ENCODE measurements around the gene FAF1.
"Not testable (repeated sequence)": the region's sequence is repeated elsewhere in the genome, so short reads cannot be mapped to it uniquely, and the experiment has no call there.

Gene FAF1

GRCh38 chr1:50747394-50747793, 212.7 kb downstream of the FAF1 start:
- no peak for DNase-seq (ENCODE audit: low read depth)
- H3K4me3 ChIP-seq (ENCODE audit: low read depth, low read length) = no peak overlapping the region
- TF ChIP-seq MYC (IDR thresholded peaks at IDR 0.05; ENCODE audit: low read depth, low read length) (no peak), MAX (IDR thresholded peaks at IDR 0.05; ENCODE audit: low read depth, low read length) (no peak), POLR2A (IDR thresholded peaks at IDR 0.05; ENCODE audit: extremely low read depth, insufficient read length) (no peak)
- TF ChIP-seq, protein P1, sequence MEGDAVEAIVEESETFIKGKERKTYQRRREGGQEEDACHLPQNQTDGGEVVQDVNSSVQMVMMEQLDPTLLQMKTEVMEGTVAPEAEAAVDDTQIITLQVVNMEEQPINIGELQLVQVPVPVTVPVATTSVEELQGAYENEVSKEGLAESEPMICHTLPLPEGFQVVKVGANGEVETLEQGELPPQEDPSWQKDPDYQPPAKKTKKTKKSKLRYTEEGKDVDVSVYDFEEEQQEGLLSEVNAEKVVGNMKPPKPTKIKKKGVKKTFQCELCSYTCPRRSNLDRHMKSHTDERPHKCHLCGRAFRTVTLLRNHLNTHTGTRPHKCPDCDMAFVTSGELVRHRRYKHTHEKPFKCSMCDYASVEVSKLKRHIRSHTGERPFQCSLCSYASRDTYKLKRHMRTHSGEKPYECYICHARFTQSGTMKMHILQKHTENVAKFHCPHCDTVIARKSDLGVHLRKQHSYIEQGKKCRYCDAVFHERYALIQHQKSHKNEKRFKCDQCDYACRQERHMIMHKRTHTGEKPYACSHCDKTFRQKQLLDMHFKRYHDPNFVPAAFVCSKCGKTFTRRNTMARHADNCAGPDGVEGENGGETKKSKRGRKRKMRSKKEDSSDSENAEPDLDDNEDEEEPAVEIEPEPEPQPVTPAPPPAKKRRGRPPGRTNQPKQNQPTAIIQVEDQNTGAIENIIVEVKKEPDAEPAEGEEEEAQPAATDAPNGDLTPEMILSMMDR (IDR thresholded peaks at IDR 0.05; ENCODE audit: low read depth, low read length) = no peak

DNA sequence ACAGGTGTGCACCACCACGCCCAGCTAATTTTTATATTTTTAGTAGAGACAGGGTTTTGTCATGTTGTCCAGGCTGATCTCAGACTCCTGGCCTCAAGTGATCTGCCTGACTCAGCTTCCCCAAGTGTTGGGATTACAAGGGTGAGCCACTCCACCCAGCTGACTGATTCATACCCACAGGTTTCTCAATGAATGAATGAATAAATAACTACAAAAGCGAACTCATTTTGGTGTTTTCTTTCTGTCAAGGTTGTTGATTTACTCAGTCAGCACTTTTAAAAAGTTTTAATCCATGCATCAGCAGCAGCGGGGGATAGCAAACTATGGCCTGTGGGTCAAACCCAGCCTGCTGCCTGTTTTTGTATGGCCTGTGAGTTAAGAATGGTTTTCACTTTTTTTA, 217.5 kb downstream of the FAF1 start:
- no peak for DNase-seq (ENCODE audit: low read depth)
- no peak overlapping the region for H3K4me3 ChIP-seq (ENCODE audit: low read depth, low read length)
- TF ChIP-seq POLR2A (IDR thresholded peaks at IDR 0.05; ENCODE audit: extremely low read depth, insufficient read length) (no peak), MYC (IDR thresholded peaks at IDR 0.05; ENCODE audit: low read depth, low read length) (no peak), MAX (IDR thresholded peaks at IDR 0.05; ENCODE audit: low read depth, low read length) (no peak)
- TF ChIP-seq, protein P1 (IDR thresholded peaks at IDR 0.05; ENCODE audit: low read depth, low read length) = no peak

- H3K4me3 ChIP-seq (ENCODE audit: low read depth, low read length) = no peak overlapping the region
- TF ChIP-seq MAX (IDR thresholded peaks at IDR 0.05; ENCODE audit: low read depth, low read length) (no peak), POLR2A (IDR thresholded peaks at IDR 0.05; ENCODE audit: extremely low read depth, insufficient read length) (no peak), MYC (IDR thresholded peaks at IDR 0.05; ENCODE audit: low read depth, low read length) (no peak)
- TF ChIP-seq, protein P1 (IDR thresholded peaks at IDR 0.05; ENCODE audit: low read depth, low read length) = no peak
- DNase-seq (ENCODE audit: low read depth) = no peak
Observed at GRCh38 chr1:50739125-50739524, 220.9 kb downstream of the FAF1 start.

DNA sequence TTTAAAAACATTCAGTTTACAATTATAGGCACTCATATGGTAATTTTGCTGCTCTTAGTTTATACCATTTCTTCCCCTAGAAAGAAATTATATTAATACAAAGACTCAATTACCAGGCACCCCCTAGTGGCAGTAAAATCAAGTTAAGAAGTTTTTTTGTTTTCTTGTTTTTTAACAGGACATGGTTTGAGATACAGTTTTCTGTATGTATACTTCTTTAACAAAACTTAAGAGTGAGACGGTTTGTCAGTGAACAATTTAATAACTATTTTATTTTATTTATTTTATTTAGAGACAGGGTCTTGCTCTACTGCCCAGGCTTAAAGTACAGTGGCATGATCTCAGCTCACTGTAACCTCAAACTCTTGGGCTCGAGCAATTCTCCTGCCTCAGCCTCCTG, 224.6 kb downstream of the FAF1 start:
- DNase-seq (ENCODE audit: low read depth) = peak; percentile 20
- TF ChIP-seq MYC (IDR thresholded peaks at IDR 0.05; ENCODE audit: low read depth, low read length) = no peak
- no peak for TF ChIP-seq POLR2A (IDR thresholded peaks at IDR 0.05; ENCODE audit: extremely low read depth, insufficient read length)
- no peak for TF ChIP-seq MAX (IDR thresholded peaks at IDR 0.05; ENCODE audit: low read depth, low read length)
- TF ChIP-seq, protein P1 (IDR thresholded peaks at IDR 0.05; ENCODE audit: low read depth, low read length) = no peak
- no peak overlapping the region for H3K4me3 ChIP-seq (ENCODE audit: low read depth, low read length)

- DNase-seq (ENCODE audit: low read depth); H3K4me3 ChIP-seq (ENCODE audit: low read depth, low read length): not testable (repeated sequence)
Observed at GRCh38 chr1:50727578-50727977, 232.5 kb downstream of the FAF1 start.

- DNase-seq (ENCODE audit: low read depth) = peak; percentile 63
- H3K4me3 ChIP-seq (ENCODE audit: low read depth, low read length) = no peak overlapping the region
- TF ChIP-seq MYC (IDR thresholded peaks at IDR 0.05; ENCODE audit: low read depth, low read length) = no peak
- TF ChIP-seq MAX (IDR thresholded peaks at IDR 0.05; ENCODE audit: low read depth, low read length) = no peak
- TF ChIP-seq POLR2A (IDR thresholded peaks at IDR 0.05; ENCODE audit: extremely low read depth, insufficient read length) = no peak
Observed at GRCh38 chr1:50724626-50725286, 235.3 kb downstream of the FAF1 start.
